DMS 273 (cell line): Measurements from ENCODE around the gene MXRA7.

Source experiments
- DNase-seq: peaks from one replicate; lab custom pipeline; 2025; ENCODE audit not compliant: unreplicated experiment; lab: John Stamatoyannopoulos, UW

The MXRA7 gene

DNA sequence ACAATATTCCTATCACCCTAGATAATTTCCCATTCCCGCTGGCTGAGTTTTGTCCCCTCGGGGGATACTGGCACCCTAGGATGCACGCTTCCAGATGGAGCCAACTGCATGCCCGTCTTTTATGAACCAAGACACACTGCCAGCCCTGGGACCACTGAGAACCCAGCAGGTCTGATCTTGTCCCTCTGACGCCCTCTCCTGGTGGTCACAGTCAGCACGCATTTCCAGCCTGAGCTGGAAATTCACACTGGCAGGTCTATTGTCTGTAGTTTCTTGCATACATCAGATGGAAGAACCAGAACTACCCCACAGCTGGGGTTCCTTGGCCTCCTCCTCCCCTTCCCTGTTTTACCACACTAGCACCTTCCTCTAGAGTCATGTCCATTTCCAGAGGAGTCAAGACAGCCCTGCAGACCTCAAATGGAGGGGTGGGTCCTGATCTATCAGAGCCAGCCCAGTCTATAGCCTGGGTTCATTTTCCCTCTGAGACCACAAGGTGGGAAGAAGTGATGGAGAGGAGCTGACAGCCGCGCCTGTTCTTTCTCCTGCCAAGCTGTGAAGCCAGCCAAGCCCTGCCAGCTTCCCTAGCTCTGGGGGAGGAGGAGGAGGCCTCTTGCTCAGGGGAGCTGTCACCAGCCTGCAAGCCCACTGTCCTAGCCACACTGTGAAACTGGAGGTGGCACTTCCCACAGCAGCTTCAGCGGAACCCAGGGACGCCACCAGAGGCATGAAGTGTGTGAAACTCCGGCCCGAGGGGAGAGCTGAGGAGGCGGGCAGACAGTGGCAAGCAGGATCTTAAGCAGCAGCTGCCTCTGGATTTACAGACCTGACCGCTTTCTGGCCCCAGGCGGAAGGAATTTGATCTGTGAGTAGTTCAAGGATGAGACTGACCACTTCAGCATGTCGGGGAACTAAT lies 29.3 kb downstream of the MXRA7 start:
- DNase-seq, result peak; percentile 84

DNA sequence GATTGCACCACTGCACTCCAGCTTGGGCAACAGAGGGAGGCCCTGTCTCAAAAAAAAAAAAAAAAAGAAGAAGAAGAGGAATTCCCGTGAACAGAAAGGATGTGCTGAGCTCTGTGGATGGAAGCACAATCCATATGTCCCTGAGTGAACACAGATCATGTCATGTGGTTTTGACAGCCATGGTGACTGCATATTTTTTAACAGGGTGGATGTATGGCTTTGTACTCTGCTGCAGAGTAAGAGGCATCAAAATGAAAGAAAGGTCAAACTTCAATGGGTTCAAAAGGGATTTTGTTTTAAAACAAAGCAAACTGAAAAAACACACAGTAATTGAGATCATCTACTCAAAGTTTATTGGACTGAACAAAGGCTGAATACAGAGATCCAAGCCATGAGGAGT lies 31.5 kb downstream of the MXRA7 start:
- DNase-seq, result no peak

DNA sequence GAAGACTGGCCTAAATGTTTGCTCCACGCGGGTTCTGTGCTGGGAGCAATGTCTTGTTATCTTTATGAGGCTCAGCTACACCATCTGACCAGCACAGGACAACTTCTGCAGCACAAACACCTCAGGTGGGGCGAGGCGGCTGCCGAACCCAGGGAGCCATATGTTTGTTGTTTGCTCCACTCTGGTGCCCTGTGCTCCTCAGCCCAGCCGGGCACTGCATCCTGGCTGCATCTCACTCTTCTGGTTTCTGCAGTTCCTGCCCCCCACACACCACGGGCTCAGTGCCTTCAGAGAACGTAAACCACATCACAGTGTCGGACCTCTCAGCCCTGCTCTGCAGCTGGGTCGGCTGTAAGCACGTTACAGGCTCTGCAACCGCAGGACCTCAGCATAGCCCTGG lies 32.4 kb downstream of the MXRA7 start:
- DNase-seq, result peak; percentile 32

DNA sequence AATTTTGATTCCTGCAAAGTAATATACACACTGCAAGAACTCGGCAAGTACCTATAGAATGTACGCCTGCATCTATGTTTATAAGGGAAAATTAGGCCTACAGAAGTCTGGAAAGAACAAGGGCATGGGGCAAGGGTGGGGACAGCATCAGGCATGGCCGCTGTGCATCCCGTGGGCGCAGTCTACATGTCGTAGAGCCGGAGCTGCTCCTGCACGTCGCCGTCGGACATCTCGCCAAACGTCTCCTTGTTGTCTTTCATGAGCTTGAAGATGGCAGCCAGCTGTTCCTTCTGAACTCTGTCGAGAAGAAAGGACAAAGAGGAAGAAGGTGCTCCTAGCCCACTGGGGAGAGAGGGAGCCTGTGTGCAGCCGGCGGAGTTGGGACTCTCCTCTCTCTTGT lies 33.4 kb downstream of the MXRA7 start:
- no peak for DNase-seq

DNA sequence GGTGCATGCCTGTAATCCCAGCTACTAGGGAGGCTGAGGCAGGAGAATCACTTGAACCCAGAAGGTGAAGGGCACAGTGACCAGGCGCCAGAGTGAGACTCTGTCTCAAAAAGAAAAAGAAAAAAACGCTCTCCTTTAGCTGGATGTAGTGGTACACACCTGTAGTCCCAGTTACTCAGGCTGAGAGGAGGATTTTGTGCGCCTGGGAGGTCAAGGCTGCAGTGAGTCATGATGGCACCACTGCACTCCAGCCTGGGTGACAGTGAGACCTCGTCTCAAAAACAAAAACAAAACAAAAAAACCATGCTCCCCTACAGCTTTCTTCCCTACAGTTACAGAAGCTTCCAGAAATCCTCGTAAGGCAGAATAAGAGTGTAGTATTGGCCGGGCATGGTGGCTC lies 34.1 kb downstream of the MXRA7 start:
- DNase-seq, result no peak

DNA sequence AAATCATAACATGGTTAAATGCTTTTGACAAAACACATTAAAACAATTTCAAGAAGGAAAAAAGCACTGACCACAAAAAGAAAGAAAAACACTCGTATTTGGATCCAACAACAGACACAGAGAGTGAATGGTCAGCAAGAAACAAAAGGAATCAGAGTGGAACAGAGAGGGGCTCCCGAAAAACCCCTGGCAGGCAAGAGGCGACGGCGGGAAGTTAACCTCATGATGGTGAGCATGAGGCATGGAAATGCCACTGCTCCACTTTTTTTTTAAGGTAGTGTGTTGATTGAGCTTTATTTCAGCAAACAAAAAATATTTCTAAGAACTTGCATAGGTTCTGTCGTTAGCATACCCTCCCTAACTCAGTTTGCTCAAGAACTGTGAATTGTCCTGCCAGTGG lies 35.1 kb downstream of the MXRA7 start:
- DNase-seq, result no peak

DNA sequence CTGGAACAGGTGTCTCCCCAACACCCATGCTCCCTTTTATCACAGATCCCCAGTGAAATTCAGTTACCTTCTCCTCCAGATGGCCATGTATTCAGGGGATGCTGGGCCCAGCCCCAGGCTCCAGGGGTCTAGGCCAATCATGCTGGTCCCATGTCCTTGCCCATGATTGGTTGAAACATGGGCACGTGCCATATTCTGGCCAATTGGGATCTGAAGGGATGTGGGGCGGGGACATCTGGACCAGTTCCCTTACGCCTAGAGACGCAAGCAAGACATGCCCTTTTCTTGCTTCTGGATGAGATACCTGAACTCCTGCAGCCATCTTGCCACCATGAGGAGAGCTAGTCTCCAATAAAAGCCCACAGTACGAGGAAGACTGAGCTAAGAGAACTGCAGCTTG lies 36.2 kb downstream of the MXRA7 start:
- no peak for DNase-seq

DNA sequence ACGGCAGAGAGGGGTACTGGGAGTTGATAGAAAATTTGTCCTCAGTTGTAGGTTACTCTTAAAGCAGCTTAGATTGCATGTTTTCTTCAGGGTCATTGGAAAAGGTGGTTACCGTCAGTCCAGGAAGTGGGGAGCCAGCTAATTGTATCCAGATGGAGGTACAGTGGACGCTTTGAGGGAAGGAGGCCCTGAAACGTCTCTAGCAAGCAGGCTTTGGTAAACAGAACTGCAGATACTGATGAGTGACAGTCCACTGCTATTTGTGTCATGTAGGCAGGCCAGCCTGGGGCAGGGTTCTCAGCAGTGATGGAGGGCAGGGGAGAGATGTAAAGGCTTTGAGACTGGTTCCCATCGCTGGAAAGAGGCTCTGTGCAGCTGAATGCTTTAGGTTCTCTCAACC lies 37.0 kb downstream of the MXRA7 start:
- no peak for DNase-seq

DNA sequence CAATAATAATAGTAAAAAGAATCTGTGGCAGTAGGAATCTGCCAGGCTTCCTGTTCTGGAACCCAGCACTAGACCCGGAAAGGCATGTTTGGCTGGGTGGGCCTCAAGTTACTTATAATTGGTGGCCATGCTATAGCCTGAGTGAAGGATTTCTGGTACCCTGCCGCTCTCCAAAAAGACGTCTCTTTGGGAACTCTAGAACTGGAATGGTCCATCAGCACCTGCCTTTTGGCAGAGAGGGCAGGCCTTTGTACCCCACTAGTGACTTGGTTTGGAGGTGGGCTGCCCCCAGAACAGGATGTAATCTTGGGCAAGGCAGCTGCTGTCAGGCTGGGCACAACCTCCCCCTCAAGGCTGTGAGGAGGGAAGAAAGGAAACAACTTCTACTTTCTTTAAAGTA lies 37.9 kb downstream of the MXRA7 start:
- no peak for DNase-seq

DNA sequence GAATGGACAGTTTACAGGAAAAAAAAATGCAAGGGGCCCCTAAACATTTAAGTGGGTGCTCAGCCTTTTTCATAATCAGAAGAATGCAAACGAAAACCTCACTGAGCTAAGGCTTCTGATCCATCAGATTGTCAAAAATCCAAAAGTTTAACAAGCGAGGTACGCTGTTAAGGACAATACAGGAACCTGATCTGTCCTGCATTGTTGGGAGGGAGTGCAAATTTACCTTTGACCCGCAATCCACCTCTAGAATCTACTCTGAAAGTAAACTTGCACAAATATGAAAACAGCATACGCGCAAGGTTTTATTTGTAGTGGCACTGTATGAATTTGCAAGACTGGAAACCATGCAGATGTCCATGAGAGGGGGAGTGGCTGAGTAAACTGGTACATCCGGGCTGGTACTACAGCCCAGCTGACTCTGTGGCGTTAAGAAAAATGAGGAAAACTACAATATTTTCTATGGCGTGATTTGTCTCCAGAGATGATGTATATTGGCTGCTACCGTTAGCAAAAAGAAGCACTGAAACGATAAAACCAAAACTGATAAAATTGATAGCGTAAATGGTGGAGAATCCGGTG lies 38.4 kb downstream of the MXRA7 start:
- no peak for DNase-seq

DNA sequence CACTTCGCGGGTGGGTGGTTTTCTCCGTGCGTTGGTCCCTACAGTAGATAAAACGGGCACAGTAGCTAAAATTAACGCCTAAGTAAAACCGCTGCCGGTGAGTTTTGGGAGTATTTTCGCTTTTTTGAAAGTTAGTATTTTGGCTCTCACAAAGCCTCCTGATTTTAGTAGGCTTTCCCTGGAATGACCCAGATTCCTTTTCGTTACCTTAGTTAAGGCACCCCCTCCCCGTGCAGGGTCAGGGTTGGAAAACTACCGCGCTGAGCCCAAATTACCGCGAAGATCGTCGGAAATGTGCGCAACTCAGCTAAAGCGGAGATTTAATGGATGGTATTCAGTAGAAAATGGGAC lies 38.9 kb downstream of the MXRA7 start:
- no peak for DNase-seq

DNA sequence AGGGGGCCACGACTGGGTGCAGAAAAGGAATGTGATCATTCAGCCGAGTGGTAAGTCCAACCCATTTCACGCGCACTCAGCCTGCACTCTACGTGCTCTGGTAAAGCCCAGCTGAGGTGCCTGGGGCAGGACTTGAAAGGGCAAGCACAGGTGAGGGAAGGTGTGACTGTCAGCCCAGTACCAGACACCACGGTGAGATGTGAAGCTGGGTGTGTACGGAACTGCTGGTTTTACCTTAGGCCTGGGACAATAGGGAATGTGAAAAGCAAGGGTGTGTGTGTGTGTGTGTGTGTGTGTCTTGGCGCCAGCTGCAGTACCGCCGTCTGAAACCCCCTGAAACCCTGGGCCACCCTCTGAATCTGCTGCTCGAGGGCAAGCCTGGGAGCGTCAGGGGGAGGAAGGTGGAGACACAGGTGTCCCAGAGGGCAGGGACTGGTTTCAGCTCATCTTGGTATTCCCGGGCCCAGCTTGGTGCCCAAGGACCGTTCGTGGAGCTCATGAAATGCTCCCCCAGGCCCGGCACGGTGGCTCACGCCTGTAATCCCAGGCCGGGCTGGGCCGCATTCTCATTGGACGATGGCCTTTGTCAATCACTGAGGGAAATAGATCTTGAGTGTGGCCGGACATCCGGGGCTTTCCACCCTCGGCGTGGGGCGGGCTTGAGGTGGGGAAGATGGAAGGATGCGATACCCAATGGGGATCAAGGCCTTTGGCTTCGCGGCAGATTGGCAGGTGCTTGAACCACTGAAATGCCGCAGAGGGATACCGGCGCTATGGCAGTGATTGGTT lies 39.4 kb downstream of the MXRA7 start:
- peak; percentile 100 for DNase-seq

DNA sequence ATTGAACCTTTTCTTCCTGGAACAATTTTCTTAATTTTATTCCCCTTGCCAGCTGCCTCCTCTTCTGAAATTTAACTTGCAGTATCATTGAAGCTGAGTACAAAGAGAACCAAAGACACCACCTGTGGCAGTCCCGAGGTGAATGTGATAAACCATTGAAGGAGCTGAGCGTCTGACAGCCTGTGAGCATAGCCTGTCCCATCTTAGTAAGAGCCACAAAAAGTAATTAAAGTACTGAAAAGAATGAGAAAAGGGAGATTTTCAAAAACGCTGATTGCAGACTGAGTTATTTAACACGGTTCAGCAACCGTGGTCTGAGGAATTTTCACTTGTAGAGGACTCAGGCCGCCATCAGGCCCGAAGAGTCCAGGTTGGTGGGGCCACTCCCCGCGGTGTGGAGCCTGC lies 40.0 kb downstream of the MXRA7 start:
- DNase-seq, result no peak

DNA sequence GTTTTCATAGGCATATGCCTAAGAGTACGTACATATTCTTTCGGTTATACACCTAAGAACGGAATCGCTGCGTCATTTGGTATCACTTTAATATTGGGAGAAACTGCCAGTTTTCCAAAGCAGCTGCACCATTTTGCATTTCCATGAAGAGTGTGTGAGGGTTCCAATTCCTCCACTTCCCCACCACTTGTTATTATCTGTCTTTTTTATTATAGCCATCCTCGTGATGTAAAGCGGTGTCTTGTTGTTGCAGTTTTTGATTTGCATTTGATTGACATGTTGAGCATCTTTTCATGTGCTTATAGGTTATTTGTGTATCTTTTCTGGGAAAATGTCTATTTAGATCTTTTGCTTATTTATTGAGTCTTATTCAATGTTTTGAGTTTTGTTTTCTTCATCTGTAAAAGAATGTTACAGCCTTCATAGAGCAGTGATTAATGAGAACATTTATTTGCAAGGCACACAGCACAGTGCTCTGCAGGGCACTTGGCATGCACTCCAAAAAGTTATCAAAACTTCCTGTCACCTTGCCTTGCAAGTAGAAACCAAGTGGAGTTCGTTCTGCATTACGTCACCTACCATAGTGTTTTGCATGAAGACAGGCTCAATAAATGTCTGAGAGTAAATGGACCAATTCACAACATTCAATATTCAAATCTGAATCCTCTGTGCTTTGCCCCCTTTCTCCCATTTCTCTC lies 40.6 kb downstream of the MXRA7 start:
- no peak for DNase-seq

DNA sequence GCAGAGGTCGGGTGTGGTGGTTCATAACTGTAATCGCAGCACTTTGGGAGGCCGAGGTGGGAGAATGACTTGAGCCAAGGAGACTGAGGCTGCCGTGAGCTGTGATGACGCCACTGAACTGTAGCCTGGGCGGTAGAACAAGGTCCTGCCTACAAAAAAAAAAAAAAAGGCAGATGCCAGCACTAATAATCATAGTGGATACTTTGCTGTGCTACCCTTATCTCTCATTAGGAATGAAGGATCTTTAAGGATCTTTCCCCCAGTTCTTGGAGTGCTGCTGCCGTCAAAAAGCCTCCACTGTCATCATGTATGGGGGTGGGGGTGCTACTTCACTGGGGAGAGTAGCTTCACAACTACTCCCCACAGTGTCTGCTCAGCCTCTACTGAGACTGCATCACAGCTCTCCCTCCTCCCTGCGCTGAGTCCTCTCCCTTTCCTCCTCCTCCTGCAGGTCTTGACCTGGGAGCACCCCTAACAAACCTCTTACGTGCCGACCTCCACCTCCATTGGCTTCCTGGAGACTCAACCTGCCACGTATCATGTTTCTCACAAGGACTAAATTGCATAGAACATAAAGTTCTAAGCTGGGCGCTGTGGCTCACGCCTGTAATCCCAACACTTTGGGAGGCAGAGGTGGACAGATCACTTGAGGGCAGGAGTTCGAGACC lies 42.8 kb downstream of the MXRA7 start:
- DNase-seq, result no peak

DNA sequence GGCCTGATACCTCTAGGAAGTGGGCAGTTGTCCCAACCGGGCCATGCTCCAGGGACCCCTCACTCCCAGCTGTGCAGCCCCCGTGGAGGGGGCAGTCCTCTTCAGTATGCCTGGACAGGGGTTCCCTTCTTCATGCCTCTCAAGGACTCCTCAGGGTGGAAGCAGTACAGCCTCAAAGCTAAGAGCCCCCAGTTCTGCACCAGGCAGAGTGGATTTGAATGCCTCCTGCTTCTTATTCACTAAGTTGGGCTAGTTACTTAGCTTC lies 43.3 kb downstream of the MXRA7 start:
- no peak for DNase-seq

DNA sequence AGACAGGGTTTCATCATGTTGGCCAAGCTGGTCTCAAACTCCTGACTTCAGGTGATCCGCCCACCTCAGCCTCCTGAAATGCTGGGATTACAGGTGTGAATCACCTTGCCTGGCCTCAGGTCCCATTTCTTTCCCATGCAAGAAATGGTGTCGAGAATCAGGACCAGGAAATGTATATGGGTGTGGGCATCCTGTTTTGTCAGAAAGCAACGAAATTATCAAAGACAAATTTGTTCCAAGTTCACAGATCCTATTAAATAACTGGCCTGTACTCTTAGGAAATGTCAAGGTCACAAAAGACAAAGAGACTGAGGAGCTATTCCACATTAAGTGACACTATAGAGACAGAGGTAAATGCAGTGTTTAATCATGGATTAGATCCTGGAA lies 50.1 kb downstream of the MXRA7 start:
- no peak for DNase-seq

DNA sequence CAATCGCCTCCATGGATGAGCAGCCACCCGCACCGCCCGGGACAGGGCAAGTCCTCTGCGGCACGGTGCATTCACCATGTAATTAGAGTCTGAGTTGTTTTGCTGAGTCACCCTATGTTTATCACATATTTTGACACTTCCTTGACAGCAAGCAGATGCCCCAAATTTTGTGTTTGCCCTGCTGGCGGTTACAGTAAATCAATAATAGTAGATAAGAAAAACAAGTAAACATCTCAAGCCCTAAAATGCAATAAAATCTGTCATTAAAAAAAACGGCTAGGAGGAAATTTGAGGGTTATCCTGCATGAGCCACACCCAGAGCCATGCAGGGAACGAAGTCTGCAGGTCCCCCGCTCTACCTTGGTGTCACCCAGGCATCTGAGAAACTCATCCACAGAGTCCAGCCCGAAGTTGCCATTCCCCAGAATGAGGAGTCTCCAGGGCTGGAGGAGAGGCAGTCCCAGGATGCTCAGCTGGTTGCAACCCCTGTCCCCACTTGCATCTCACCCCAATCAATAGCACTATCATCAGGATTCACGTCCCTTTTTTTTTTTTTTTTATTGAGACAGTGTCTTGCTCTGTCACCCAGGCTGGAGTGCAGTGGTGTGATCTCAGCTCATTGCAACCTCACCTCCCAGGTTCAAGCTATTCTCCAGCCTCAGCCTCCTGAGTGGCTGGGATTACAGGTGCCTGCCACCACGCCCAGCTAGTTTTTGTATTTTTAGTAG lies 50.7 kb downstream of the MXRA7 start:
- peak; percentile 47 for DNase-seq

DNA sequence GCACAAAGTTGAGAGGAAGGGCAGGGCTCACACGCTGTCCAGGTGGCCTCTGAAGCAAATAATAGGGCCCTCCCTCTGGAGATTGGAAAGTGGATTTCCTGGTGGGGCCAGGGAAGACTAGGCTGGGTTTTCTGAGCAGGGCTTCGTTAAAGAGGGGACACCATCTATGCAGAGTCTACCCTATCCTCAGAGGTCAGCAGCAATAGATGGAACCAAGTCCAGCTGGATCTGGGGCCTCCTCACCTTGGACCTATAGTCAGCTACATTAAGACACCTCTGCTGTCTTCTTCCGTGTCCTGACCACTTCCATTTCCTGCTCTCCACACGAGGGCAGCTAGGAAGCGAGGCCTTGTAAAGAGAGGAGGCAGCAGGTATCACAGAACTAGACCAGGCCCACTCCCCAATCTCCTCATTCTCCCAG lies 52.5 kb downstream of the MXRA7 start:
- no peak for DNase-seq

DNA sequence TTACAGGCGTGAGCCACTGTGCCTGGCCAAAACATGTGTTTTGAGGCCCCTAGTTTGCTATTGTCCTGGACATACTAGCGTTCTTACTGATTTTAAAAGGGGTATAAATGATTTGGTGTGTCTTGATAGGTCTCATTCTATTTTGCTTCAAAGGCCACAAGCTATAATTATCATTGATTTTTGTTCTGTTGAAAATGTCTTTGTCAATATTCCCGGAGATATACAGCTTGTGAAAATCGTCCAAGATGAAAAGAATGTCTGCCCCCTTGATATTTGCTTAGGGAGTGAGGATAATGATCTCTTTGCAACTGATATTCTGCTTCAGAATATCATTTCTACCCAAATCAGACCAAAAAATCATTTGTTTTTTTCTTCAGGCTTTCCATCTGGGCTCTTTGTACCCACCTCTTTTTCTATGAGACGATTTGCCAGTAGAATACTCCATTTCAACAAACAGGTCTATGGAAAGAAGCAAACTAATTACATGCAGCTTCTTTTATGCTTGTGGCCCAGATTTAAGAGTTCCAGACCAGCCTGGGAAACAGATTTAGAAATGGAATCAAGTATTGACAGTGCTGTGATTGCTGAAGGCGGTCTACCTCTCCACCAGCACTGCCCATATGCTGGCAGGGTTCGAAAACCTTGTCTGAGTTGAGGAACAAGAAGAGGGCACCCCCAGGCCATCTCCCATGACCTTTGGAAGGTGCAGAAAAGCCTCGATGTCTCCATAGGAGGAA lies 53.1 kb downstream of the MXRA7 start:
- DNase-seq, result no peak
